Hepatocyte (in vitro differentiated cells): ENCODE measurements around the gene EGFL8.

Experiments
- EZH2phosphoT487 ChIP-seq: fragments of 200-600 bp; sonication (generic); IDR thresholded peaks from one replicate; pipeline ENCODE4 v1.6.1; 2018; ENCODE audit warnings: antibody characterized with exemption, mild to moderate bottlenecking, low read depth, moderate library complexity; ENCODE audit not compliant: unreplicated experiment, severe bottlenecking
- TF ChIP-seq, protein P1 (sequence below): fragments of 200-600 bp; sonication (generic); IDR thresholded peaks from 2 replicates; pipeline ENCODE4 v1.5.1; 2016; ENCODE audit warnings: antibody characterized with exemption, mild to moderate bottlenecking; ENCODE audit not compliant: poor library complexity

DNA sequence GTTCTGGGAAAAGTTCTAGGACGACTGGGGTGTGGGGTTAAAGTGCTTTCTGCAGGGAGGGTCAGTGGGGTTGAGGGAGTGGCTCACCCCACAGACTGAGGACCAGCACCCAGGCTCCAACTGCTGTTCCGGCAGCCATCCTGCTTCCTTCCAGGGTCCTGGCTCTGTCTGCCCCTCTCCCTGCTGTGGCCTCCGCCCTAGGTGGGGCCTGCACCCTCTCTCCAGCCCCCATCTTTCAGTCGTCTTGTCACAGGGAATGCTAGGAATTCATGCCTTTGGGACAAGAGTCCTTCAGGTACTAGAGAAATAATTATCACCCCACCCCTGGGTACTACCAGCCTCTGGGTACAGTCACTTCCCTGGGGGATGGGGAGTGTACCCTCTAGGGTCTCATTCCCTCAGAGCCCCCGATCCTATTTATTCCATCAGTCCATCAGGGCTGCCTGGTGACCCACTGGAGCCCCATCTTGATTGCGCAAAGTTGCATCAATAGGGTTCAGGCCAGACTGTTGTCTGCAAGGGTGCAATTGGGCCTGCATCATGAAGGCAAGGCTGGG lies 19.8 kb downstream of the EGFL8 start, which contains the start of gene AGER:
- TF ChIP-seq, protein P1, sequence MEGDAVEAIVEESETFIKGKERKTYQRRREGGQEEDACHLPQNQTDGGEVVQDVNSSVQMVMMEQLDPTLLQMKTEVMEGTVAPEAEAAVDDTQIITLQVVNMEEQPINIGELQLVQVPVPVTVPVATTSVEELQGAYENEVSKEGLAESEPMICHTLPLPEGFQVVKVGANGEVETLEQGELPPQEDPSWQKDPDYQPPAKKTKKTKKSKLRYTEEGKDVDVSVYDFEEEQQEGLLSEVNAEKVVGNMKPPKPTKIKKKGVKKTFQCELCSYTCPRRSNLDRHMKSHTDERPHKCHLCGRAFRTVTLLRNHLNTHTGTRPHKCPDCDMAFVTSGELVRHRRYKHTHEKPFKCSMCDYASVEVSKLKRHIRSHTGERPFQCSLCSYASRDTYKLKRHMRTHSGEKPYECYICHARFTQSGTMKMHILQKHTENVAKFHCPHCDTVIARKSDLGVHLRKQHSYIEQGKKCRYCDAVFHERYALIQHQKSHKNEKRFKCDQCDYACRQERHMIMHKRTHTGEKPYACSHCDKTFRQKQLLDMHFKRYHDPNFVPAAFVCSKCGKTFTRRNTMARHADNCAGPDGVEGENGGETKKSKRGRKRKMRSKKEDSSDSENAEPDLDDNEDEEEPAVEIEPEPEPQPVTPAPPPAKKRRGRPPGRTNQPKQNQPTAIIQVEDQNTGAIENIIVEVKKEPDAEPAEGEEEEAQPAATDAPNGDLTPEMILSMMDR = no peak
- TF ChIP-seq EZH2phosphoT487 = no peak
